Measurements from ENCODE around the gene SPTLC2. TPM values are rescaled to one million over a fixed set of nuclear protein-coding genes. Genes with fewer than 3 reads are reported as not detected.

Gene SPTLC2
- total and polyA plus RNA-seq, 2 of the 8 experiments (the other 6 are each of a cell fraction or from before 2014, with no cell fraction given), result 8.9 to 35.1 TPM

DNA sequence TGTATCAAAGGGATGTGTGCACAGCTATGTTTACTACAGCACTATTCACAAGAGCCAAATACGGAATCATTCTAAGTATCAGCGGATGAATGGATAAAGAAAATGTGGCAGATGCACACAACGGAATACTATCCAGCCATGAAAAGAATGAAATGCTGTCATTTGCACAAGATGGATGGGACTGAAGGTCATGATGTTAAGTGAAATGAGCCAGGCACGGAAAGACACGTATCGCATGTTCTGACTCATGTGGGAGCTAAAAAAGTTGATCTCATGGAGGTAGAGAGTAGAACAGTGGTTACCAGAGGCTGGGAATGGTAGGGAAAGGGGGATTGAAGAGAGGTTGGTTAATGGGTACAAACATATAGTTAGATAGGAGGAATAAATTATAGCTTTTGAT is 91.9 kb downstream of the SPTLC2 start:
- FAIRE-seq, result no peak
- CTCF ChIA-PET (ENCODE audit: partially characterized antibody), result interaction anchor here (1.0 to 1.2 kb wide), 2 partner anchors 65 to 95 kb away, joined by 3 to 4 read pairs; no protein-coding TSS in a partner anchor
- TF ChIP-seq NRF1 (IDR thresholded peaks at IDR 0.05; ENCODE audit: low read depth, low read length) (no peak), ASH2L (IDR thresholded peaks at IDR 0.05; ENCODE audit: low read length) (no peak), CBX8 (IDR thresholded peaks at IDR 0.05; ENCODE audit: borderline replicate concordance, low read depth, low read length) (no peak), MAFK (IDR thresholded peaks at IDR 0.05; ENCODE audit: low read depth, low read length) (no peak), BACH1 (IDR thresholded peaks at IDR 0.05; ENCODE audit: low read length) (no peak), CBX5 (IDR thresholded peaks at IDR 0.05; ENCODE audit: low read depth, low read length) (no peak), TAF1 (IDR thresholded peaks at IDR 0.05; ENCODE audit: low read depth, low read length) (no peak), HDAC2 (IDR thresholded peaks at IDR 0.05; ENCODE audit: borderline replicate concordance in 1 of 2, low read depth in 2 of 2, low read length in 2 of 2) (no peak), POLR2A (IDR thresholded peaks at IDR 0.05; ENCODE audit: control extremely low read depth in 1 of 2, low read depth in 2 of 2, low read length in 2 of 2) (no peak), TBP (IDR thresholded peaks at IDR 0.05; ENCODE audit: low read depth, low read length) (no peak), JUN (IDR thresholded peaks at IDR 0.05; ENCODE audit: low read depth, low read length) (no peak)
- TF ChIP-seq, protein P1, sequence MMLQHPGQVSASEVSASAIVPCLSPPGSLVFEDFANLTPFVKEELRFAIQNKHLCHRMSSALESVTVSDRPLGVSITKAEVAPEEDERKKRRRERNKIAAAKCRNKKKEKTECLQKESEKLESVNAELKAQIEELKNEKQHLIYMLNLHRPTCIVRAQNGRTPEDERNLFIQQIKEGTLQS (IDR thresholded peaks at IDR 0.05; ENCODE audit: insufficient read depth, low read depth, low read length), result no peak

More for the DNA sequence above, 91.9 kb downstream of the SPTLC2 start:
- Histone ChIP-seq H3K79me2 (ENCODE audit: control insufficient read depth in 1 of 2, insufficient read depth in 2 of 2, low read length in 2 of 2) (no peaks in the 10 kb centered on the region), H3K23ac (ENCODE audit: insufficient read length) (no peak overlapping the region), H3K14ac (ENCODE audit: insufficient read length) (no peak overlapping the region), H4K20me1 (replicated peaks in 1 of 2; ENCODE audit: control insufficient read depth in 1 of 2, insufficient read depth in 2 of 2, low read length in 2 of 2) (peaks cover 0 to 1% of the 10 kb centered on the region in 2 experiments), H3K9ac (replicated peaks in 1 of 4; ENCODE audit: extremely low read depth in 1 of 4, low read depth in 3 of 4, low read length in 3 of 4) (no peak overlapping the region), H3K36me3 (ENCODE audit: control insufficient read depth in 2 of 4, insufficient read depth in 4 of 4, low read length in 3 of 4) (peaks cover 0 to 8% (median 2%) of the 10 kb centered on the region in 4 experiments; a peak in 2 of 8 replicates), H3K4me2 (ENCODE audit: insufficient read depth in 1 of 2, low read depth in 2 of 2, low read length in 2 of 2) (no peak overlapping the region), H3K4me1 (replicated peaks in 1 of 4; ENCODE audit: control insufficient read depth in 3 of 4, insufficient read depth in 4 of 4, low read length in 3 of 4) (no peaks in the 10 kb centered on the region), H2AFZ (ENCODE audit: low read length) (no peak overlapping the region), H2BK5ac (ENCODE audit: low read depth, low read length) (no peak overlapping the region), H4K5ac (ENCODE audit: insufficient read length, low read depth, low read length) (no peak overlapping the region), H3K79me1 (ENCODE audit: low read depth, low read length) (no peaks in the 10 kb centered on the region), H3K18ac (ENCODE audit: extremely low read depth, low read length) (no peak overlapping the region), H4K8ac (ENCODE audit: extremely low read depth, insufficient read depth, low read length) (no peak overlapping the region), H3K23me2 (ENCODE audit: low read depth, low read length) (no peaks in the 10 kb centered on the region), H3K4ac (replicated peaks; ENCODE audit: insufficient read length, low read depth, low read length) (no peak overlapping the region), H3K4me3 (ENCODE audit: extremely low read depth in 1 of 4, insufficient read depth in 2 of 4, low read depth in 3 of 4, low read length in 4 of 4) (no peak overlapping the region), H2AK5ac (ENCODE audit: low read depth, low read length) (no peak overlapping the region), H3K27me3 (replicated peaks in 1 of 4; ENCODE audit: control insufficient read depth in 3 of 4, extremely low read depth in 1 of 4, insufficient read depth in 3 of 4, low read length in 3 of 4) (no peaks in the 10 kb centered on the region), H2BK120ac (replicated peaks; ENCODE audit: low read depth, low read length) (no peak overlapping the region), H3K56ac (replicated peaks; ENCODE audit: insufficient read length, low read depth, low read length) (no peak overlapping the region), H3K9me3 (ENCODE audit: insufficient read depth in 2 of 2, low read depth in 1 of 2, low read length in 1 of 2) (no peaks in the 10 kb centered on the region), H3K27ac (ENCODE audit: low read depth, low read length) (no peak overlapping the region), H2BK12ac (ENCODE audit: low read depth, low read length) (no peak overlapping the region), H4K91ac (replicated peaks; ENCODE audit: insufficient read length, low read length) (no peak overlapping the region), H2BK20ac (ENCODE audit: low read length) (no peak overlapping the region), H2BK15ac (ENCODE audit: low read length) (no peak overlapping the region)
- DNase-seq (ENCODE audit: low read depth in 1 of 2, low spot score in 2 of 2), result no peak
- 89% methylated on average over 6 of the region's 6 CpGs; no CpG with 5 or more reads in 1 of the 2 experiments for WGBS, 2 experiments (ENCODE audit: extremely low coverage in 1 of 2, insufficient coverage in 1 of 2, insufficient read length in 1 of 2, insufficient replicate concordance in 2 of 2, low coverage in 1 of 2, low lambda C conversion rate in 2 of 2, missing lambda C conversion rate in 1 of 2)
- POLR2A ChIA-PET (ENCODE audit: partially characterized antibody), result interaction anchor here (0.5 kb wide), 1 partner anchor 326 kb away, joined by 3 read pairs; no protein-coding TSS in a partner anchor
